ENCODE results near the gene FGD3.
A peak's percentile ranks its signal among the peaks of the same experiment; 100 is the strongest.

FGD3 gene

DNA sequence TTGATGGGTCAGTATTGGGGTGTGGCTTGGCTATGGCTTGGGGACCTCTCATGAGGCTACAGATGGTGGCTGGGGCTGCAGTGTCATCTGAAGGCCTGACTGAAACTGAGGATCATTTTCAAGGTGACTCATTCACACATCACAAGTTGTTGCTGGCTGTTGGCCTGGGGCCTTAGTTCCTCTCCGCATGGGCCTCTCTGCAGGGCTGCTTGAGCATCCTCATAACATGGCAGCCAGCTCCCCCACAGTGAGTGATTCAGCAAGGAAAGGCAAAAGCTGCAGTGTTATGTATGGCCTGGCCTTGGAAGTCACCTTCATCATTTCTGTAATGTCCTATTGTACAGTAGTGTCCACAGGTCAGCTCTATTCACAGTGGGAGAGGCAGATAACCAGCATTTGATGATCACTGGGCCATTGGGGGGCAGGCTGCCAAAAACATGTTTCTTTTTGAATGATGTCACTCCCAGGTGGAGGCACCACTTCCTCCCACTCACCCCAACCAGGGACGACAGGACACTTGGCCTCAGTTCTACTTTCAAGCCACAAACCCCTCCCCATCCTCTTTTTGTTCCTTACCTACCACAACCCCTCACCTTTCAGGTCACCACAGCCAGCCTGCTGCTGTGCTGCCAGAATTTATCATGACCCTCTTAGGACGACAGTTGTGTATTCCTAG lies 14.4 kb downstream of the FGD3 start:
- Histone ChIP-seq H3K9ac (ENCODE audit: low read depth, low read length) (no peak overlapping the region), H3K9me3 (ENCODE audit: insufficient read depth, low read depth, low read length) (no peaks in the 10 kb centered on the region), H3K27me3 (ENCODE audit: insufficient read depth, low read length) (no peaks in the 10 kb centered on the region), H3K27ac (ENCODE audit: low read length) (no peak overlapping the region), H3K4me1 (ENCODE audit: insufficient read depth, low read length) (no peaks in the 10 kb centered on the region), H3K4me3 (ENCODE audit: low read length) (no peak overlapping the region), H3K36me3 (ENCODE audit: insufficient read depth, low read depth, low read length) (no peaks in the 10 kb centered on the region)

DNA sequence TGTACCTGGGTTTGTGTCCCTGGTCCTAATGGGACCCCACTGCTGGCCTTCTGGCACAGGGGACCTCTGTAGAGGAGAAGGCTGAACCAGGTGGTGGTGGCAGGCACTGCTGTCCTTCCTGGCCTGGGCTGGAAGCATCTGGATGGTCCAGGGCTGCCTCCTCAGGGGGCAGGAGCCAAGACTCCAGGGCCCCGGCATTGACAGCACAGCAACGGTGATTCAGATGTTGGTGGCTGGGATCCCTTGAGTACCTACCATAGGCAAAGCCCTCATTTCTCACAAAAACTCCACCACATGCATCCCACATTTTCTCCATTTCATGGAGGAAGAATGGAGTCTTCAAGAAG lies 15.0 kb downstream of the FGD3 start:
- H3K27ac ChIP-seq (ENCODE audit: low read length) = no peak overlapping the region
- H3K4me1 ChIP-seq (ENCODE audit: insufficient read depth, low read length) = no peaks in the 10 kb centered on the region
- no peak overlapping the region for H3K9ac ChIP-seq (ENCODE audit: low read depth, low read length)
- no peaks in the 10 kb centered on the region for H3K9me3 ChIP-seq (ENCODE audit: insufficient read depth, low read depth, low read length)
- no peaks in the 10 kb centered on the region for H3K27me3 ChIP-seq (ENCODE audit: insufficient read depth, low read length)
- H3K36me3 ChIP-seq (ENCODE audit: insufficient read depth, low read depth, low read length) = no peaks in the 10 kb centered on the region
- no peak overlapping the region for H3K4me3 ChIP-seq (ENCODE audit: low read length)

DNA sequence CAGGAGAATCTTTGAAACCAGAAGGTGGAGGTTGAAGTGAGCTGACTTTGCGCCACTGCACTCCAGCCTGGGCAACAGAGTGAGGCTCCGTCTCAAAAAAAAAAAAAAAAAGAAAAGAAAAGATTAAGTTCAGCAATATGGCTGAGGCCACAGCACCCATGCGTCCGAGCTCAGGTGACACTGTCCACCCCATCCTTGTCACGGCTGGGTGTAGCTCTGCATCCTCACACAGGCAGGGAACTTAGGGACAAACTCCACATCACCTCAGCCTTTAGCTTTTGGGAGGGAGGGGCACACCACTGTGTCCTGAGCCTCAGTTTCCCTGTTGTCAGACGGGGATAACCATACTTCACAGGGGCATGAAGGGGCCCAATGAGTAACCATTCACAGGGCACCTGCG lies 15.5 kb downstream of the FGD3 start:
- Histone ChIP-seq H3K9me3 (ENCODE audit: insufficient read depth, low read depth, low read length) (no peaks in the 10 kb centered on the region), H3K9ac (ENCODE audit: low read depth, low read length) (no peak overlapping the region), H3K4me1 (ENCODE audit: insufficient read depth, low read length) (no peaks in the 10 kb centered on the region), H3K27me3 (ENCODE audit: insufficient read depth, low read length) (no peaks in the 10 kb centered on the region), H3K36me3 (ENCODE audit: insufficient read depth, low read depth, low read length) (no peaks in the 10 kb centered on the region), H3K4me3 (ENCODE audit: low read length) (no peak overlapping the region), H3K27ac (ENCODE audit: low read length) (no peak overlapping the region)

DNA sequence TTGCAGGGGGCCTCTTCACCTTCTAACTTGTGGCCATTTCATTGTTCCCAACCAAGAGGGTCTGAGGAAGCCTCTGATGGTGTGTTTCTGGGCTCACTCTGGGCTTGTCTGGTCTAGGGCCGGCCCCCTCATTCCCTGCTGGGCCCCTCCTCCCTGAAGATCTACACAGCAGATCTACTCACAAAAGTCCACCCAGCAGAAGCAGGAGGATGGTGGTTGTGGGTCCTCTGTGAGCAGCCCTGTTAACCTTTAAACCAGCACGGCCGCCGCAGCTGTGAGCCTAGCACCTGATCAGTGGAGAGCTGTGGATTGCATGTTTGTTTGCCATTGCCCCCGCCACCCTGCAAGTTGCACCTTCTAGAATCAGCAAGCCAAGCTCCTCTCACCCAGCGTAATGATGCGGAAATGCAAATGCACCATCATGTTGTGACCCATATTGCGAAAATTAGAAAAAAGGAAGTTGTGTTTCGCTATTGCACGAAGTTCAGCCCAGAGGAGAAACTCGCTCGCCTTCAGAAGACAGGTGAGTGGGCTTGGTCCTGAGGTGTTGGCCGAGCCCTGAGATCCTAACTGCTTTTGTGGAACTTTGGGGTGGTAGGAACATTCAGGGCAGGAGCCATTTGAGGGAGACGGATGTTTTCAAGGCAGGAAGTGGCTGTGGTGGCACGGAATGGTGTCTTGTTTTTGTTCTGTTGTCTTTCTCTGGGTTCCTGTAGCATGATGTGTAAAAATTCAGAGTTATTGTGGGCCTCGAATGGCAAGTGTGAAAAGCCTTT lies 16.7 kb downstream of the FGD3 start:
- Histone ChIP-seq H3K27ac (ENCODE audit: low read length) (no peak overlapping the region), H3K9ac (ENCODE audit: low read depth, low read length) (no peak overlapping the region)

DNA sequence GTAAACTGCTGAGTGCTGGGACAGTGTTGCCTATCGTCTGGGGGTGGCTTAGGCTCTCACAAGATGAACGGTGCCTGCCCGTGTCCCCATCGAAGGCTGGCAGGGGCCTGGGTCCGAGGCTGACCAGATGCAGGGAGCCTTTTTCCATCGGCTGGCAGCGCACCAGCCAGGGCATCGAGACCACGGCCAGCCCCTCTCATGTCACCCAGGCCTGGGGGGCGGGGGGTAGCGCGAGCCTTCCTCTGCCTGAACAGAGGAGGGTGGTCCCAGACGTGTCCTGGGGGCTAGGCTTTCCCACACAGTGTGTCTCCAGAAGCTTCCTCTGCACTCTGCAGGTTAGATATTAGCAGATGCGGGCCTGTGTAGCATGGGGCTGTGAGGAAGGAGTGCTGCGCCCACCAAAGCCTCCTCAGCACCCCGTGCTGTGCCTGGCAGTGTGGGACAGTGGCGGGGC lies 17.3 kb downstream of the FGD3 start:
- no peak overlapping the region for H3K27ac ChIP-seq (ENCODE audit: low read length)
- no peak overlapping the region for H3K9ac ChIP-seq (ENCODE audit: low read depth, low read length)
- no peak overlapping the region for H3K4me3 ChIP-seq (ENCODE audit: low read length)
- no peaks in the 10 kb centered on the region for H3K9me3 ChIP-seq (ENCODE audit: insufficient read depth, low read depth, low read length)
- peaks cover 9% of the 10 kb centered on the region for H3K4me1 ChIP-seq (ENCODE audit: insufficient read depth, low read length)
- H3K36me3 ChIP-seq (ENCODE audit: insufficient read depth, low read depth, low read length) = no peaks in the 10 kb centered on the region
- no peaks in the 10 kb centered on the region for H3K27me3 ChIP-seq (ENCODE audit: insufficient read depth, low read length)

More for the DNA sequence above, 16.7 kb downstream of the FGD3 start:
- H3K27me3 ChIP-seq (ENCODE audit: insufficient read depth, low read length) = no peaks in the 10 kb centered on the region
- H3K36me3 ChIP-seq (ENCODE audit: insufficient read depth, low read depth, low read length) = no peaks in the 10 kb centered on the region
- peaks cover 3% of the 10 kb centered on the region; the same call in 1 of the 2 replicates for H3K4me1 ChIP-seq (ENCODE audit: insufficient read depth, low read length)
- H3K4me3 ChIP-seq (ENCODE audit: low read length) = no peak overlapping the region
- no peaks in the 10 kb centered on the region for H3K9me3 ChIP-seq (ENCODE audit: insufficient read depth, low read depth, low read length)

DNA sequence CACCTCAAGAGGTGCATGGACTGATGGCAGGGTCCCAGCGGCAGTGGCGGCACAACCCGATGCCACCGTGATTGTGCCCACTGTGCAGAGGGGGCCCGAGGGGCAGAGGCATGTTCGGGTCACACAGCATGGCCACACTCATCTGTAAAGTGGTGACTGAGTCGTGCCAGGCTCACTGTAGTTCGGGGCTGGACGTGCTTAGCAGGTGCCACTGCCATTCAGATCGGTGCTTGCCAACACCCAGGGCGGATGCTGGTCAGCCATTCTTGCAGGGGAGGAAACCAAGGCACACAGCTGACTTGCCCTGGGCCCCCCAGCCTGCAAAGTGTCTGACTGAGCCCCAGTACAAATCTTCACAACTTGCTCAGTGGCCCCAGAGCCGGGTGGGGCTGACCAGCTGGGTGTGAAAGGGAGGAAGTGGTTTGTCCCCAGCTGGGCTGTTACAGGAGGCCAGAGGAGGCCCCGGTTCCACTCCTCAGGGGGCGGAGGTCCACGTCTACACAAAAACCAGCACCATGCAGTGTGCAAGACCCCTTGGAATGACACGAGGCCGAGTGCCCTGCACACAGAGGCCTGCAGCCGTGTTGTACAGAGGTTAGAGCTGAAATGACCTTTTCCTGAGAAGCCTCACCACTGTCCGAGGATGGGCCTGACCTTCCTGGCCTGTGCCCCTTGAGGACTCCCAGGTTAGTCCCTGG lies 17.9 kb downstream of the FGD3 start:
- H3K9ac ChIP-seq (ENCODE audit: low read depth, low read length) = no peak overlapping the region
- no peak overlapping the region for H3K27ac ChIP-seq (ENCODE audit: low read length)
- H3K36me3 ChIP-seq (ENCODE audit: insufficient read depth, low read depth, low read length) = no peaks in the 10 kb centered on the region
- H3K4me3 ChIP-seq (ENCODE audit: low read length) = no peak overlapping the region
- no peaks in the 10 kb centered on the region for H3K9me3 ChIP-seq (ENCODE audit: insufficient read depth, low read depth, low read length)
- no peaks in the 10 kb centered on the region for H3K27me3 ChIP-seq (ENCODE audit: insufficient read depth, low read length)
- H3K4me1 ChIP-seq (ENCODE audit: insufficient read depth, low read length) = peaks cover 14% of the 10 kb centered on the region

DNA sequence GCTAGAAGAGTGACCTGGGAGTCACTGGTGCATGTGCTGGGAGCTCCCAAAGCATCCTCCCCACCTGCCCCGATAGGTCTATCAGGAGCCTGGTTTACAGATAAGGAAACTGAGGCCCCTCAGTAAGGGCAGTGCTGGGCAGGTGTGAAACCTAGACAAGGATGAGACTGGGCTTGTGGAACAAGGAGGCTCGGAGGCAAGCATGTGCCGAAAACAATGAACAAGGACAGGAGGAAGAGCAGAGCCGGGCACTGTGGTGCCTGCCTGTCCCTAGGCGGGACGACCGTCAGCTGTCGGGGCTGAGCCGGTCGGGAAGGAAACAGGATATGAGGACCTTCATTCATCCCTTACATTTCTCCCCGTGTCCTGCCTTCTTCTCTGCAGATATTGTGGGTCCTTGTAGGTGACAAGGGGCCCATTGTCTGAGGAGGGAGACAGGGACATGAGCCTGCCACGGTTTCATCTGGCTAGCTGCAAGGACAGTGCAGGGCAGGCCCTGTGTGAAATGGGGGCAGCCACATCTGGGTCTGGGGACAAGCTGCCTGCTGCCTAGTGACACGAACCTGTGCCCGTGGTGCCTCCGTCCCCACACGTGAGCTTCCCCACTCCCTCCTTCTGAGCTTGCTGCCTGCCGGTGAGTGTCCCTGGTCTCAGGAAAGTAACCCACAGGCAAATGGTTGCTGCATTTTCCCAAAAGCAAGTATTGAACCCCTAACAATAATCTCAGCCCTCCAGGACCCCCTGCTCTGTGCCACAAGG lies 18.6 kb downstream of the FGD3 start:
- no peak overlapping the region for H3K27ac ChIP-seq (ENCODE audit: low read length)
- H3K4me1 ChIP-seq (ENCODE audit: insufficient read depth, low read length) = peaks cover 19% of the 10 kb centered on the region
- no peak overlapping the region for H3K4me3 ChIP-seq (ENCODE audit: low read length)
- H3K9me3 ChIP-seq (ENCODE audit: insufficient read depth, low read depth, low read length) = no peaks in the 10 kb centered on the region
- H3K9ac ChIP-seq (ENCODE audit: low read depth, low read length) = no peak overlapping the region
- no peaks in the 10 kb centered on the region for H3K36me3 ChIP-seq (ENCODE audit: insufficient read depth, low read depth, low read length)
- no peaks in the 10 kb centered on the region for H3K27me3 ChIP-seq (ENCODE audit: insufficient read depth, low read length)

DNA sequence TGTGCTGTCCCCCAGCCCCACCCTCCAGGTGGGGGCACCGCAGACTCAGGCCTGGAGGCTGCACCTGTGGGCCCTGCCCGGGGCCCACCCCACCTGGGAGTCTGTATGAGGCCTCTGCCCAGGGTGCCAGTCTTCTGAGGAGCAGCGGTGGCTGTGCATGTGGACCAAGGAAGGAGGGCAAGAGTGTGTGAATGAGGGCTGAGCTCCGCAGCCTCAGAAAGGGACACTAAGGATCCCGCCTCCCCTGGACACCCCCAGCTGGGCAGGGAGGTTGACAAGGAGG lies 19.1 kb downstream of the FGD3 start:
- no peak overlapping the region for H3K4me3 ChIP-seq (ENCODE audit: low read length)
- H3K27me3 ChIP-seq (ENCODE audit: insufficient read depth, low read length) = no peaks in the 10 kb centered on the region
- peaks cover 25% of the 10 kb centered on the region for H3K4me1 ChIP-seq (ENCODE audit: insufficient read depth, low read length)
- no peak overlapping the region for H3K9ac ChIP-seq (ENCODE audit: low read depth, low read length)
- no peaks in the 10 kb centered on the region for H3K36me3 ChIP-seq (ENCODE audit: insufficient read depth, low read depth, low read length)
- no peak overlapping the region for H3K27ac ChIP-seq (ENCODE audit: low read length)
- H3K9me3 ChIP-seq (ENCODE audit: insufficient read depth, low read depth, low read length) = no peaks in the 10 kb centered on the region

DNA sequence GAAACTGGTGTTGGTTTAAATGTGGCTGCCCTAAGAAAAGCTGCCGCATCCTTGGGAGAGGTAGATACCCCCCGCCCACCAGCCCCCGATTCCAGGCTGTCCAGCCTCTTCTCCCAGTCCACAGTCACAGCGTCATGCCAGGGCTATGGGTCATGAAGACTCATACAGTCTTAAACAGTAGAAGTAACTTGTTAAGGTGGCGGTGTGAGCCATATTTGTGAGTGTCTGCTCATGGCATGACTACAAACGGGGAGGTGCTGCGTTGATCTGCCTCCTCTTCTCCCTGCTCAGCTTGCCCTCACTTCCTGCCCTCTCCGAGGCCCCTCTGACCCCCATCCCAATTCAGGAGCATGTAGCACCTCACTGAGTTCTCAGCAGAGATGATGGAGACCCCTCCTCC lies 20.8 kb downstream of the FGD3 start:
- no peaks in the 10 kb centered on the region for H3K27me3 ChIP-seq (ENCODE audit: insufficient read depth, low read length)
- no peak overlapping the region for H3K27ac ChIP-seq (ENCODE audit: low read length)
- no peaks in the 10 kb centered on the region for H3K36me3 ChIP-seq (ENCODE audit: insufficient read depth, low read depth, low read length)
- no peaks in the 10 kb centered on the region for H3K9me3 ChIP-seq (ENCODE audit: insufficient read depth, low read depth, low read length)
- H3K4me1 ChIP-seq (ENCODE audit: insufficient read depth, low read length) = peaks cover 32% of the 10 kb centered on the region
- H3K9ac ChIP-seq (ENCODE audit: low read depth, low read length) = no peak overlapping the region
- H3K4me3 ChIP-seq (ENCODE audit: low read length) = no peak overlapping the region

DNA sequence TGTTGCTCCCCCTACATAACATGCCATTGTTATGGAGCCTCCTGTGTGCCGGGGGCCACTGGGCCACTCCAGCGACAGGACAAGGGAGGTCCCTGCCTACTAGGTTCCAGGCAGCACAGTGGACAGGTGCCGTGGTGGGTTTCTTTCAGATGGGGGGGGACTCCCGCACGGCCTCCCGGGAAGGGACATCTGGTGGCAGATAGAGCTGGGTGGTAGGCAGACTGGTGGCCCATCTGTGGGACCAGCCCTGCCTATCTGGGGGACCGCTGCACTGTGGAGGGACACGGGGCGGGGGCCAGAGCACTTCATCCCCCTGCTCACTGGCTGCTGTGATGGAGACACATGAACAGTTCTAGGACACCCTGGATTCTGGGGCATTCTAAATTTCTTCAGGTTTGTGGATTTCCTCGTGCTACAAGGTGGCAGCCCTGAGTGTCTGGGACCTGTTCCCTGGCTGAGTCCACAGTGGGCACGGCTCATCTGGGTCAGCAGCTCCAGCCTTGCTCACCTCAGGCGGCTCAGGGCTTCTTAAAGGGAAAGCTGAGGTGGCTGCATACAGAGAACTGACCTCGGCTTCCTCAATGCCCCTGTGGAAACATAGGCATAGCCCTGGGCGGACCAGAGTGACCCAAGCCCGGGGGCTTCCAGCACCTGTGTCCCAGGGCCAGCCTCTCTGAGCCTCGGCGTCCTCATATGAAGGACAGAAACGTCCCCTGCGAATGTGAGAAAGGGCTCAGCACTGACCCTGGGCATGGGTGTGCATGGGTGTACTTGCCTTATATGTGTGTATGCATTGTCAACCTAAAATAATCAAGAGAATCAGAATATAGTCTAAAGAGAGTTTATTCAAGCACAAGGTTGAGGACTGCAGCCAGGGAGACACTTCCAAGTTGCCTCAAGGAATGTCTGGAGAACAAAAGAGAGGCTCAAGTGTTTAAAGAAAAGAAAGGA lies 22.5 kb downstream of the FGD3 start:
- Histone ChIP-seq H3K9me3 (ENCODE audit: insufficient read depth, low read depth, low read length) (no peaks in the 10 kb centered on the region), H3K36me3 (ENCODE audit: insufficient read depth, low read depth, low read length) (no peaks in the 10 kb centered on the region), H3K4me3 (ENCODE audit: low read length) (no peak overlapping the region; the same call in 1 of the 2 replicates), H3K9ac (ENCODE audit: low read depth, low read length) (peak overlapping the region; percentile 65; the same call in 1 of the 2 replicates), H3K27me3 (ENCODE audit: insufficient read depth, low read length) (no peaks in the 10 kb centered on the region), H3K27ac (ENCODE audit: low read length) (peak overlapping the region; percentile 74), H3K4me1 (ENCODE audit: insufficient read depth, low read length) (peaks cover 32% of the 10 kb centered on the region)
